ENCODE measurements around the gene LSP1. TPM values are rescaled to one million over a fixed set of nuclear protein-coding genes. Genes with fewer than 3 reads are reported as not detected.

Gene LSP1
- total and polyA plus RNA-seq, 8 donors, result 2.4 to 26.8 (median 9.9) TPM

DNA sequence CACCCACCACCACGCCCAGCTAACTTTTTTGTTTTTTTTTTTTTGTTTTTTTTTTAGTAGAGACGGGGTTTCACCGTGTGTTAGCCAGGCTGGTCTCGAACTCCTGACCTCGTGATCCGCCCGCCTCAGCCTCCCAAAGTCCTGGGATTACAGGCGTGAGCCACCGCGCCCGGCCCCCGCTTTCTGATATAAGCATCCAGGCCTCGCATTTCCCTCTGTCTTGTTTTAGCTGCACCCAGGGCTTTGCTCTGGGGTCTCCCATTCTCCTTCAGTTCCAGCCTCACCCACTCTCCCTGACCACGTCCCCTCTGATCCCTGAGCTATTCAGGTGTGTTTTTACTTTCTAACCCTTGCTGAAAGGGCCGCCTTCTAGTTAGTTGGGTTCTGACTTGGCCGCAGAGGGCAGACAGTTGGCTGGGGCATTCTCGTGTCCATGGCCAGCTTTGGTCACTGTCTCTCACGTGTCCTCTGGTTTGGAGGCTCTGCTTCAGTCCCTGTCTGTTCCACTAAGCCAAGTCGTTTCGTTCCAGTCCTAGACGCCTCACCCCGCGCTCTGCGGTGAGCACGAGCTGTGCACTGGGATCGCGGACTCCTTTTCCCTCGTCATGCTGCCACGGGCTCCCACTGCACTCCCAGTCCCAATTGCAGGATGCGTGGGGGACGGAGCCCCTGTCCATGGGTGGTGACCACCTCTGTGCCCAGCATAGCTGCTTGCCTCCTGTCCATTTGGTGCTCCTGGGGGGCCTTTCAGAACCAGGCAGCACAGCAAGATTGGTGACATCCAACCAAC, 60.6 kb downstream of the LSP1 start:
- intact Hi-C loops (cut with DNase I), result no loop called here
- TF ChIP-seq, protein P1, sequence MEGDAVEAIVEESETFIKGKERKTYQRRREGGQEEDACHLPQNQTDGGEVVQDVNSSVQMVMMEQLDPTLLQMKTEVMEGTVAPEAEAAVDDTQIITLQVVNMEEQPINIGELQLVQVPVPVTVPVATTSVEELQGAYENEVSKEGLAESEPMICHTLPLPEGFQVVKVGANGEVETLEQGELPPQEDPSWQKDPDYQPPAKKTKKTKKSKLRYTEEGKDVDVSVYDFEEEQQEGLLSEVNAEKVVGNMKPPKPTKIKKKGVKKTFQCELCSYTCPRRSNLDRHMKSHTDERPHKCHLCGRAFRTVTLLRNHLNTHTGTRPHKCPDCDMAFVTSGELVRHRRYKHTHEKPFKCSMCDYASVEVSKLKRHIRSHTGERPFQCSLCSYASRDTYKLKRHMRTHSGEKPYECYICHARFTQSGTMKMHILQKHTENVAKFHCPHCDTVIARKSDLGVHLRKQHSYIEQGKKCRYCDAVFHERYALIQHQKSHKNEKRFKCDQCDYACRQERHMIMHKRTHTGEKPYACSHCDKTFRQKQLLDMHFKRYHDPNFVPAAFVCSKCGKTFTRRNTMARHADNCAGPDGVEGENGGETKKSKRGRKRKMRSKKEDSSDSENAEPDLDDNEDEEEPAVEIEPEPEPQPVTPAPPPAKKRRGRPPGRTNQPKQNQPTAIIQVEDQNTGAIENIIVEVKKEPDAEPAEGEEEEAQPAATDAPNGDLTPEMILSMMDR (IDR thresholded peaks at IDR 0.05), result no peak
- ATAC-seq, result no peak
- no peaks in the 10 kb centered on the region for H3K27me3 ChIP-seq
- no peaks in the 10 kb centered on the region for H3K4me1 ChIP-seq
- 85 to 93% methylated on average over 31 of the region's 31 CpGs for WGBS, 2 donors
- DNase-seq, result no peak
- FAIRE-seq, result no peak
- H3K36me3 ChIP-seq, result no peaks in the 10 kb centered on the region
- H3K4me3 ChIP-seq, result no peak overlapping the region
- no peak overlapping the region for H3K27ac ChIP-seq
- no peaks in the 10 kb centered on the region for H3K9me3 ChIP-seq

DNA sequence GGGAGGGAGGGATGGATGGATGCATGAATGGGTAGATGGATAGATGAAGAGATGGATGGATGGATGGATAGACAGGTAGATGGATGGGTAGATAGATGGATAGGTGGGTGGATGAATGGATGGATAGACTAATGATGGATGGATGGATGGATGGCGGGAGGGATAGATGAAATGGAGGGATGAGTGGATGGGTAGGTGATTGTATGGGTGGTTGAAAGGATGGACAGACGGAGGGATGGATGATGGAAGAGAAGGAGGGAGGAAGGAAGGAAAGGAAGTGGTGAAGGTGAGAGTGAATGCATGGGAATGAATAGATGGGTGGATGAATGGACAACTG, 62.9 kb downstream of the LSP1 start:
- no peak overlapping the region for H3K4me3 ChIP-seq
- intact Hi-C loops (cut with DNase I), result loop anchor here (1.0 kb wide), 1 partner anchor 22 kb away; no protein-coding TSS in a partner anchor
- H3K27me3 ChIP-seq, result no peaks in the 10 kb centered on the region
- DNase-seq (no peak), FAIRE-seq (no peak), ATAC-seq (no peak)
- TF ChIP-seq, protein P1 (IDR thresholded peaks at IDR 0.05), result no peak
- no peaks in the 10 kb centered on the region for H3K9me3 ChIP-seq
- no peaks in the 10 kb centered on the region for H3K4me1 ChIP-seq
- H3K27ac ChIP-seq, result no peak overlapping the region
- H3K36me3 ChIP-seq, result no peaks in the 10 kb centered on the region
- 90 to 94% methylated on average over 2 of the region's 2 CpGs for whole genome bisulfite sequencing, 2 donors

DNA sequence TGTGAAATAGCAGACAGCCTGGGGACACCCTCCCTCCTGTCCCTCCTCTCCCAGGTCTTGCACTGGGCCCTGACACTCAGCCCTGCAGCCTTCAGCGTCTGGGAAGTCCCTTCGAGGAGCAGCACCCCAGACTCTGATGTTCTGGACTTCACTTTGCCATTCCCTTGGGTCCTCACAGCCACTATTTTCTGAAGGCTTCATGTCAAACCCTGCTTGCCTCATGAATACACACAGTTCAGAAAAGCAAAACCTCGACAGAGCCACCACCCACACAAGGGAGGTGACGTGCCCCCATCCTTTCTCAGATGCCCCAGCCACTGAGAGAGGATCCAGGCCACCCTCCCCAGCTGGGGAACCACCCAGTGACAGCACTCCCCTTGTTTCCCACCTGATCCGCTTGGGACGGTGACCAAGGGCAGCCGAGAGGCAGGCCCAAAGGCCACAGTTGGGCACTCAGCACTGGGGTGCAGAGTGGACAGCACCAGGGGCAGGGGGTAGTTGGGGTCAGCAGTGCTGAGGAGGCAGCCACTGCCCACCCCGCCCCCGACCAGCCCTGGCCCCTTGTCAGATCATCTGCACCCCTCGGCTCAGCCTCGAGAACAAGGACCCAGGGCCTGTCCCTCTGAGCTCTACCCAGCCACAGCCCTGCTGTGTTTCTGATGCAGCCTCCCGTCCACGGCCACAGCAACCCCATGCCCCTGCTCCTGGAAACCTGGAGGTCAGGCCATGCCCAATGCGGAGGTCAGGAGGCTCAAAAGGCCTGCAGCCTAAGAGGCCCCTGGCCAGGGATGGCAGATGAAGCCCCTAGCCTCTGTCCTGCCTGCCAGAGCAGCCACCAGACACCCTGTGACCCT, 63.5 kb downstream of the LSP1 start:
- H3K27ac ChIP-seq, result no peak overlapping the region
- no peaks in the 10 kb centered on the region for H3K36me3 ChIP-seq
- H3K4me3 ChIP-seq, result no peak overlapping the region
- no peaks in the 10 kb centered on the region for H3K4me1 ChIP-seq
- TF ChIP-seq, protein P1 (IDR thresholded peaks at IDR 0.05), result no peak
- no peak for ATAC-seq
- no peaks in the 10 kb centered on the region for H3K9me3 ChIP-seq
- H3K27me3 ChIP-seq, result no peaks in the 10 kb centered on the region
- intact Hi-C loops (cut with DNase I), result loop anchor here (1.0 kb wide), 1 partner anchor 23 kb away; no protein-coding TSS in a partner anchor
- 78 to 89% methylated on average over 14 of the region's 14 CpGs for WGBS, 2 donors
- FAIRE-seq, result no peak
- peak in 2 of 6 donors; percentile 30 to 49 for DNase-seq

DNA sequence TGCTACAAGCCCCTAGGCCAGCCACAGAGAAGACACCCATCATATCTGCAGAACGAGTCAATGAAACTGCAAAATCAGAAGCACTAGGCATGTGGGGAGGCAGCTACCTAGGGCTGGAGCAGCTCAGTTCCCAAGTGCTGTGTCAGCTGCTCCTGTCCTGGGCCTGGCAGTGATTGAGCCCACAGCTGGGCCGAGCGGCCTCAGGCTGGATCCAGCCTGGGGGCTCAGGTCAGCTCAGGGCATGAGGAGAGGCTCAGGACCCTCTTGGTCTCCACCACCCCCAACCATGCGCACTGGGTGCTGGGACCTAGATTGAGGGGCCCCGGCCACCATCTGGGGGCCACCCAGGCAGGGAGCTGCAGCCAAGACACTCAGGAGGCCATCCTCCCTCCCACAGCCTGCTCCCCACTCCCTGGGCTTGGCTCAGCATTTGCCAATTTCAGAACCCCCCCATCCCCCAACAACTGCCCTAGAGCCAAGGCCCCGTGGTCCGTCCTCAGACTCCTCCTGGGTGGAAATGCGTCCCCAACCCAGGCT, 64.2 kb downstream of the LSP1 start:
- TF ChIP-seq, protein P1 (IDR thresholded peaks at IDR 0.05), result no peak
- intact Hi-C loops (cut with DNase I), result loop anchor here (1.0 kb wide), 1 partner anchor 24 kb away; no protein-coding TSS in a partner anchor
- Histone ChIP-seq H3K4me3 (no peak overlapping the region), H3K9me3 (no peaks in the 10 kb centered on the region), H3K27ac (no peak overlapping the region), H3K27me3 (no peaks in the 10 kb centered on the region), H3K36me3 (no peaks in the 10 kb centered on the region), H3K4me1 (no peaks in the 10 kb centered on the region)
- FAIRE-seq (no peak), ATAC-seq (no peak), DNase-seq (peak in 1 of 6 donors; percentile 50)
- WGBS, 2 donors, result 56 to 75% methylated on average over 7 to 8 of the region's 8 CpGs
